Frontal cortex (tissue), 4 donors: ENCODE data around the gene DYNC1I1. TPM values are rescaled to one million over a fixed set of nuclear protein-coding genes. Genes with fewer than 3 reads are reported as not detected.

ENCODE experiments used
- DNase-seq, 2 donors: peaks; one replicate each; pipeline ENCODE4 v3.0.0; 2012; ENCODE audit warnings: low spot score in 2 of 2
- FAIRE-seq: peaks from 2 replicates; lab custom pipeline; 2012; peaks lifted over from hg19 to GRCh38; lab: Jason Lieb, UNC
- total RNA-seq: library from RNA; depleted of rRNA; stranded (reverse); fragments of >200 nt; gene quantifications from one replicate; pipeline ENCODE4 v1.2.3, GENCODE V29; 2014
- donor health status: control.
- donor health status: control.
- donor health status: control.

Gene DYNC1I1
- total RNA-seq, 1 donor from 2014 or later = 157 TPM

- no peak for FAIRE-seq
- DNase-seq = no peak
These were observed 15.9 kb downstream of the DYNC1I1 start for GRCh38 chr7:95788258-95788657.

- DNase-seq = no peak
These were observed 16.5 kb downstream of the DYNC1I1 start for GRCh38 chr7:95788884-95789283.

GRCh38 chr7:95793658-95794057, 21.3 kb downstream of the DYNC1I1 start:
- DNase-seq = no peak
- no peak for FAIRE-seq

More at GRCh38 chr7:95788884-95789283, 16.5 kb downstream of the DYNC1I1 start:
- FAIRE-seq = no peak

- DNase-seq (no peak), FAIRE-seq (no peak)
These were observed 22.7 kb downstream of the DYNC1I1 start for GRCh38 chr7:95794917-95795515.

GRCh38 chr7:95796617-95797016, 24.3 kb downstream of the DYNC1I1 start:
- no peak for DNase-seq
- FAIRE-seq = no peak

GRCh38 chr7:95798401-95798930, 26.1 kb downstream of the DYNC1I1 start:
- FAIRE-seq = no peak
- DNase-seq = no peak

- FAIRE-seq (no peak), DNase-seq (no peak)
These were observed 28.4 kb downstream of the DYNC1I1 start for GRCh38 chr7:95800787-95801186.

GRCh38 chr7:95802270-95802669, 29.9 kb downstream of the DYNC1I1 start:
- FAIRE-seq (no peak), DNase-seq (no peak)

GRCh38 chr7:95804052-95804451, 31.7 kb downstream of the DYNC1I1 start:
- DNase-seq (no peak), FAIRE-seq (no peak)

- FAIRE-seq (no peak), DNase-seq (no peak)
These were observed 33.6 kb downstream of the DYNC1I1 start for GRCh38 chr7:95805909-95806308.

- FAIRE-seq = no peak
- no peak for DNase-seq
These were observed 36.0 kb downstream of the DYNC1I1 start for GRCh38 chr7:95808396-95808795.

GRCh38 chr7:95811846-95812445, 39.6 kb downstream of the DYNC1I1 start:
- FAIRE-seq = no peak

GRCh38 chr7:95814721-95815120, 42.4 kb downstream of the DYNC1I1 start:
- DNase-seq = no peak
- no peak for FAIRE-seq

More at GRCh38 chr7:95811846-95812445, 39.6 kb downstream of the DYNC1I1 start:
- no peak for DNase-seq

GRCh38 chr7:95817866-95818640, 45.7 kb downstream of the DYNC1I1 start:
- DNase-seq = no peak
- no peak for FAIRE-seq

- FAIRE-seq (no peak), DNase-seq (no peak)
These were observed 48.4 kb downstream of the DYNC1I1 start for GRCh38 chr7:95820778-95821177.

GRCh38 chr7:95822717-95823116, 50.4 kb downstream of the DYNC1I1 start:
- FAIRE-seq (no peak), DNase-seq (no peak)

GRCh38 chr7:95824616-95825015, 52.3 kb downstream of the DYNC1I1 start:
- FAIRE-seq (no peak), DNase-seq (no peak)

- FAIRE-seq (no peak), DNase-seq (no peak)
These were observed 56.8 kb downstream of the DYNC1I1 start for GRCh38 chr7:95828824-95829790.
